ENCODE results near the gene TPCN2.

GRCh38 chr11:69180726-69181125 lies 132.0 kb downstream of the TPCN2 start:
- TF ChIP-seq POLR2A (IDR thresholded peaks at IDR 0.05), result no peak
- TF ChIP-seq CTCF (IDR thresholded peaks at IDR 0.05), result no peak
